Keratinocyte (primary cell): ENCODE measurements around the gene BAZ2B. TPM values are rescaled to one million over a fixed set of nuclear protein-coding genes. Genes with fewer than 3 reads are reported as not detected.

Source experiments
- DNase-seq: peaks from one replicate; pipeline ENCODE4 v3.0.0-alpha.2; 2011; ENCODE audit warnings: low read depth, missing footprints, low spot score
- FAIRE-seq: peaks from 2 replicates; lab custom pipeline; 2011; peaks lifted over from hg19 to GRCh38; lab: Jason Lieb, UNC
- H2AFZ ChIP-seq: 2 replicates; pipeline ENCODE4 v1.6.0; 2012; ENCODE audit warnings: low read length, control low read depth, inconsistent platforms; ENCODE audit not compliant: control insufficient read depth
- H3K27ac ChIP-seq: 2 replicates; pipeline ENCODE4 v1.5.1; 2011; ENCODE audit warnings: low read length; ENCODE audit not compliant: control insufficient read depth, insufficient read depth
- H3K27me3 ChIP-seq: 3 replicates; pipeline ENCODE4 v1.6.0; 2011; ENCODE audit warnings: low read length; ENCODE audit not compliant: control insufficient read depth, insufficient read depth; ENCODE audit errors: extremely low read depth
- H3K36me3 ChIP-seq, 2 experiments: 2 replicates in 1 of 2; 3 replicates in 1 of 2; pipeline ENCODE4 v1.5.1; 2011; ENCODE audit warnings: low read length in 2 of 2, mild to moderate bottlenecking in 1 of 2; ENCODE audit not compliant: control insufficient read depth in 2 of 2, insufficient read depth in 2 of 2; ENCODE audit errors: extremely low read depth in 1 of 2
- H3K4me1 ChIP-seq: 3 replicates; pipeline ENCODE4 v1.5.1; 2011; ENCODE audit warnings: low read length; ENCODE audit not compliant: control insufficient read depth, insufficient read depth; ENCODE audit errors: extremely low read depth
- H3K4me2 ChIP-seq: 3 replicates; pipeline ENCODE4 v1.6.0; 2011; ENCODE audit warnings: low read depth, low read length; ENCODE audit not compliant: control insufficient read depth, insufficient read depth; ENCODE audit errors: extremely low read depth
- H3K4me3 ChIP-seq, 3 experiments: fragments of 200-600 bp in 1 of 3; sonication (generic) in 1 of 3; 2 replicates in 2 of 3; 3 replicates in 1 of 3; pipeline ENCODE4 v1.5.1; 2011 to 2016; ENCODE audit warnings: low read length in 3 of 3, mild to moderate bottlenecking in 3 of 3, control low read depth in 2 of 3, inconsistent platforms in 1 of 3, low read depth in 1 of 3, mixed read lengths in 1 of 3, mixed run types in 1 of 3, moderate library complexity in 1 of 3; ENCODE audit not compliant: control insufficient read depth in 2 of 3, insufficient read depth in 2 of 3; ENCODE audit errors: extremely low read depth in 1 of 3
- H3K79me2 ChIP-seq: 2 replicates; pipeline ENCODE4 v1.6.0; 2012; ENCODE audit warnings: low read length; ENCODE audit not compliant: control insufficient read depth, insufficient read depth
- H3K9ac ChIP-seq: 3 replicates; pipeline ENCODE4 v1.6.0; 2011; ENCODE audit warnings: low read length; ENCODE audit not compliant: control insufficient read depth, insufficient read depth; ENCODE audit errors: extremely low read depth
- H3K9me1 ChIP-seq: 3 replicates; pipeline ENCODE4 v1.6.0; 2011; ENCODE audit warnings: low read length; ENCODE audit not compliant: control insufficient read depth, insufficient read depth; ENCODE audit errors: extremely low read depth
- H3K9me3 ChIP-seq: 2 replicates; pipeline ENCODE4 v1.5.1; 2012; ENCODE audit warnings: low read depth, low read length; ENCODE audit not compliant: control insufficient read depth
- H4K20me1 ChIP-seq: 3 replicates; pipeline ENCODE4 v1.6.0; 2011; ENCODE audit warnings: low read length; ENCODE audit not compliant: control insufficient read depth, insufficient read depth; ENCODE audit errors: extremely low read depth
- CTCF ChIP-seq, 3 experiments: IDR thresholded peaks in 1 of 3; conservative IDR thresholded peaks in 1 of 3; optimal IDR thresholded peaks in 1 of 3; 2 replicates in 2 of 3; 3 replicates in 1 of 3; pipeline versions ENCODE3 to v1.5.1; 2011; ENCODE audit warnings: low read length in 3 of 3, mild to moderate bottlenecking in 3 of 3, moderate library complexity in 2 of 3, control low read depth in 1 of 3, inconsistent platforms in 1 of 3; ENCODE audit not compliant: insufficient read depth in 2 of 3; ENCODE audit errors: extremely low read depth in 1 of 3
- EZH2 ChIP-seq: IDR thresholded peaks from one replicate; pipeline ENCODE4 v1.6.1; 2012; ENCODE audit warnings: inconsistent platforms, mild to moderate bottlenecking, low read length, moderate library complexity
- dilution Hi-C: fragments of 300-500 bp; cut with MboI; formaldehyde crosslinking; loops from one replicate; pipeline ENCODE4 v1.7.0; 2020; ENCODE audit warnings: low sequenced_read_pairs; ENCODE audit not compliant: extremely low pct_ligation_motif_present
- polyA plus RNA-seq, 5 experiments: library from polyadenylated mRNA; depleted of rRNA in 3 of 5; stranded (reverse) in 3 of 5; stranded (forward) in 1 of 5; unstranded in 1 of 5; fragments of >200 nt; gene quantifications; 1 replicate in 1 of 5; 2 replicates in 3 of 5; 3 replicates in 1 of 5; pipeline versions ENCODE4 v1.2.1 to v1.2.3, GENCODE V29; 2011 to 2012; ENCODE audit warnings: missing spikeins in 2 of 5, low read depth in 1 of 5, low replicate concordance in 1 of 5

BAZ2B gene
- polyA plus RNA-seq, 1 donor (not counting 4 experiments of a cell fraction or from before 2014, with no cell fraction given): 27.0 TPM

GRCh38 chr2:159290289-159290907, 325.9 kb downstream of the BAZ2B start:
- dilution Hi-C loops: no loop called here
- DNase-seq: peak; percentile 32
- peak overlapping the region; percentile 50 for H3K4me2 ChIP-seq
- no peaks in the 10 kb centered on the region for H3K36me3 ChIP-seq
- H3K4me1 ChIP-seq: peaks cover 18% of the 10 kb centered on the region
- H3K79me2 ChIP-seq: no peaks in the 10 kb centered on the region
- no peak for TF ChIP-seq EZH2
- TF ChIP-seq CTCF (optimal IDR thresholded peaks at IDR 0.05 in 1 of 3, IDR thresholded peaks at IDR 0.05 in 1 of 3, conservative IDR thresholded peaks at IDR 0.05 in 1 of 3; ENCODE audit: extremely low read depth in 1 of 3, insufficient read depth in 2 of 3, low read length in 3 of 3): peak in 1 of 3 experiments; percentile 35
- peak; percentile 93 for FAIRE-seq
- H3K27me3 ChIP-seq: no peaks in the 10 kb centered on the region
- peak overlapping the region; percentile 11 for H3K9ac ChIP-seq
- no peaks in the 10 kb centered on the region for H3K9me1 ChIP-seq
- peak overlapping the region; percentile 29 for H3K27ac ChIP-seq
- no peaks in the 10 kb centered on the region for H4K20me1 ChIP-seq
- H3K9me3 ChIP-seq: no peaks in the 10 kb centered on the region
- peak overlapping the region; percentile 35 for H2AFZ ChIP-seq
- H3K4me3 ChIP-seq: no peak overlapping the region

- Histone ChIP-seq H3K27me3 (no peaks in the 10 kb centered on the region), H3K9me1 (no peaks in the 10 kb centered on the region), H3K9ac (no peak overlapping the region), H3K4me2 (no peak overlapping the region), H4K20me1 (no peaks in the 10 kb centered on the region), H3K27ac (no peak overlapping the region), H2AFZ (no peak overlapping the region), H3K4me1 (peaks cover 18% of the 10 kb centered on the region), H3K9me3 (no peaks in the 10 kb centered on the region), H3K4me3 (no peak overlapping the region), H3K79me2 (no peaks in the 10 kb centered on the region), H3K36me3 (peaks cover 0 to 1% of the 10 kb centered on the region in 2 experiments)
- no peak for TF ChIP-seq EZH2
- no peak for TF ChIP-seq CTCF (optimal IDR thresholded peaks at IDR 0.05 in 1 of 3, IDR thresholded peaks at IDR 0.05 in 1 of 3, conservative IDR thresholded peaks at IDR 0.05 in 1 of 3; ENCODE audit: extremely low read depth in 1 of 3, insufficient read depth in 2 of 3, low read length in 3 of 3)
- FAIRE-seq: no peak
- no peak for DNase-seq
- dilution Hi-C loops: no loop called here
These were observed 328.6 kb downstream of the BAZ2B start for GRCh38 chr2:159287733-159288132.
